ENCODE measurements around the gene ACSL5.

GRCh38 chr10:112394475-112394875, 20.6 kb downstream of the ACSL5 start:
- TF ChIP-seq, protein P1, sequence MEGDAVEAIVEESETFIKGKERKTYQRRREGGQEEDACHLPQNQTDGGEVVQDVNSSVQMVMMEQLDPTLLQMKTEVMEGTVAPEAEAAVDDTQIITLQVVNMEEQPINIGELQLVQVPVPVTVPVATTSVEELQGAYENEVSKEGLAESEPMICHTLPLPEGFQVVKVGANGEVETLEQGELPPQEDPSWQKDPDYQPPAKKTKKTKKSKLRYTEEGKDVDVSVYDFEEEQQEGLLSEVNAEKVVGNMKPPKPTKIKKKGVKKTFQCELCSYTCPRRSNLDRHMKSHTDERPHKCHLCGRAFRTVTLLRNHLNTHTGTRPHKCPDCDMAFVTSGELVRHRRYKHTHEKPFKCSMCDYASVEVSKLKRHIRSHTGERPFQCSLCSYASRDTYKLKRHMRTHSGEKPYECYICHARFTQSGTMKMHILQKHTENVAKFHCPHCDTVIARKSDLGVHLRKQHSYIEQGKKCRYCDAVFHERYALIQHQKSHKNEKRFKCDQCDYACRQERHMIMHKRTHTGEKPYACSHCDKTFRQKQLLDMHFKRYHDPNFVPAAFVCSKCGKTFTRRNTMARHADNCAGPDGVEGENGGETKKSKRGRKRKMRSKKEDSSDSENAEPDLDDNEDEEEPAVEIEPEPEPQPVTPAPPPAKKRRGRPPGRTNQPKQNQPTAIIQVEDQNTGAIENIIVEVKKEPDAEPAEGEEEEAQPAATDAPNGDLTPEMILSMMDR (IDR thresholded peaks at IDR 0.05) = no peak
- TF ChIP-seq POLR2A (IDR thresholded peaks at IDR 0.05) = no peak
